HG03159 (cell line): ENCODE data around the gene CELA2B.
"Not testable (repeated sequence)": the region's sequence is repeated elsewhere in the genome, so short reads cannot be mapped to it uniquely, and the experiment has no call there.

Experiments
- ATAC-seq: cut with Tn5 transposase; IDR thresholded peaks from one replicate; pipeline ENCODE4 v1.9.1; 2021; ENCODE audit warnings: mild to moderate bottlenecking, moderate library complexity; ENCODE audit not compliant: unreplicated experiment

Gene CELA2B

DNA sequence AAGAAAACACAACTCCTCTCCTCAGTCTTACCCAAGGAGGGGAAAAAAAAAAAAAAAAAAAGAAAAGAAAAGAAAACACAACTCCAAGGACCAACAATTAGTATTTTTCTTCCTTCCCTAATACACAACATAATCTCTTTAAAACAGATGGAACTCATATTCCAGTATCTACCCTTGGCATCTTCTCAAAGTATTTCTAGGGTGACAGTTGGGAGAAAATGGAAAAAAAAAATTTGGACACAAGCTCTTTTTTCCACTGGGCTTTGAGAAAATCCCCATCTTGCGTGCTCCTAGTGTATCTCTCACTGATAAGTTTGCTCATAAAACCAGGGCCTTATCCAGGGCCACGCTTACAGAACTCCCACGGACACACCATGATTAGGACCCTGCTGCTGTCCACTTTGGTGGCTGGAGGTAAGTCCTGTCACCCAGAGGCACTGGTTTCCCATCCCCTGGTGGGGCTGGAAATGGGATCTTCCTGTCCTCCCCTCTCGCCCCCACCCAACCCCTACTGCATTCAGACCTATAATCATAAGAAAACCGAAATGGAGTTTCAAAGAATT, at the start of gene CELA2B:
CELA2B (plus strand) TSS at position 353 of the 563 bp plus-strand sequence; CDS start at position 375, 22 bp downstream.
- ATAC-seq, result no peak

DNA sequence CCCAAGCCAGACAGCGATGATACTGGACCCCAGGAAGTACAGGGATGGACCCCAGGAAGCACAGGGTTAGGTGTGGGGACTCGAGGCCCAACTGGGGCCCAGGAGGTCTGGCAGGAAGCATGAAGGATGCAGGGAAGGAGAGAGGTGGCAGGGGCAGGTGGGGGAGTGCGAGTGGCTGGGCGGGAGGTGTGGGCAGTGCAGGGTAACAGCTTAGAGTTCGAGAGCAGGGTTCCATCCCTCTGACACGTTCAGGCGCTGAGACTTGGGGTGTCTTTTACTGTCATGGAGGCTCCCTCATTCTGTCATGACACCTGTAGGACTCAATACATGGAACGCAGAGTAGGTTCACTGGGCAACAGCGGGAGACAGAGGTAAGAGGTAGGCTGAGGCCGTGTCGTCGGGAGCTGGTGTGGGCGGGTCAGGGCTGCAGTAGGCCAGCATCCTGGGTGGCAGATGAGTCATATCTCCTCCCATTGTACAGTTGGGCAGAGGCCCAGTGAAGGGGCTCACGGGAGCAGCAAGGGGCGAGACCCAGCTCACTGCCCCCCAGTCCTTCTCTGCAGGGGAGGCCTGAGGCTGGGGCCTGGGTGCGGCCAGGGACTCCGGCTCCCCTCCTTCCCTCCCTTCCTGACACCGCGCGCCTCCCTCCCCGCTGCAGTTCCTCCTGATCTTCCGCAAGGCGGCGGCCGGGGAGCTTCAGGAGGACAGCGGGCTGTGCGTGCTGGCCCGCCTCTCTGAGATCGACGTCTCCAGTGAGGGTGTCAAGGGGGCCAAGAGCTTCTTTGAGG, 49.2 kb upstream of the CELA2B start:
- ATAC-seq, result no peak

GRCh38 chr1:15427280-15427666, 48.6 kb upstream of the CELA2B start:
- ATAC-seq, result no peak

DNA sequence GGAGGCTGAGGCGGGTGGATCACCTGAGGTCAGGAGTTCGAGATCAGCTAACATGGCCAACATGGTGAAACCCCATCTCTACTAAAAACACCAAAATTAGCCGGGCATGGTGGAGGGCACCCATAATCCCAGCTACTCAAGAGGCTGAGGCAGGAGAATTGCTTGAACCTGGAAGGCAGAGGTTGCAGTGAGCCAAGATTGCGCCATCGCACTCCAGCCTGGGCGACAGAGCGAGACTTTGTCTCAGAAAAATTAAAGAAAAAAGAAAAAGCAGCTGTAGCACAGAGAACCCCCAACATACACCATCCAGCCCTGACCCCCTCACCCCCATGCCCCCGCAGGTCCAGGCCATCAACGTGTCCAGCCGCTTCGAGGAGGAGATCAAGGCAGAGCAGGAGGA, 47.7 kb upstream of the CELA2B start:
- ATAC-seq, result not testable (repeated sequence)

GRCh38 chr1:15428815-15429435, 47.0 kb upstream of the CELA2B start:
- ATAC-seq, result no peak

DNA sequence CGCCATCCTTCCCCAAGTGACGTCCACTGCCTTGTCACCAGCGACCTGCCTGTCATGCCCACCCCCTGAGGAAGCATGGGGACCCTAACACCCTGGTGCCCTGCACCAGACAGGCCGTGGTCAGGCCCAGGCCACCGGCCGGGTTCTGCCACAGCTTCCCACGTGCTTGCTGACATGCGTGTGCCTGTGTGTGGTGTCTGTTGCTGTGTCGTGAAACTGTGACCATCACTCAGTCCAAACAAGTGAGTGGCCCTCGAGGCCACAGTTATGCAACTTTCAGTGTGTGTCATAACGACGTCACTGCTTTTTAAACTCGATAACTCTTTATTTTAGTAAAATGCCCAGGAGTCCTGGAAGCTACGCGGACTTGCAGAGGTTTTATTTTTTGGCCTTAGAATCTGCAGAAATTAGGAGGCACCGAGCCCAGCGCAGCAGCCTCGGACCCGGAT, 46.2 kb upstream of the CELA2B start:
- no peak for ATAC-seq

GRCh38 chr1:15430787-15431570, 44.9 kb upstream of the CELA2B start:
- ATAC-seq, result no peak

GRCh38 chr1:15431571-15431948, 44.3 kb upstream of the CELA2B start:
- no peak for ATAC-seq

- no peak for ATAC-seq
Observed at GRCh38 chr1:15432324-15432723, 43.6 kb upstream of the CELA2B start.

- ATAC-seq, result no peak
Observed at GRCh38 chr1:15433471-15433870, 42.4 kb upstream of the CELA2B start.

- ATAC-seq, result not testable (repeated sequence)
Observed at GRCh38 chr1:15434739-15435138, 41.2 kb upstream of the CELA2B start.

GRCh38 chr1:15435239-15436077, 40.4 kb upstream of the CELA2B start:
- ATAC-seq, result no peak

GRCh38 chr1:15436881-15437442, 38.9 kb upstream of the CELA2B start:
- ATAC-seq, result no peak

DNA sequence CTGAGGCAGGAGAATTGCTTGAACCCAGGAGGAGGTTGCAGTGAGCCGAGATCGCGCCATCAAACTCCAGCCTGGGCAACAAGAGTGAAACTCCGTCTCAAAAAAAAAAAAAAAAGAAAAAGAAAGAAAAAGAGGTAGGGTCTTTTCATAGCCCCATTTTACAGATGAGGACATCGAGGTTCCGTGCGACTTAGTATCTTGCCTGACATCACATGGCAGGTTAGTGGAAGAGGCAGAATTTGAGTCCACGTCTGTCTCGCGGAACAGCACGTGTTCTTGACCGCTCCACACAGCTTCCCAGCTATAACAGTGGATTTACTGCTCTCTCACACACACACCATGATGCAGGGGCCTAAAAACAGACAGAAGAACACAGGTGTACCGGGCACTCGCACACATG, 36.6 kb upstream of the CELA2B start:
- no peak for ATAC-seq

DNA sequence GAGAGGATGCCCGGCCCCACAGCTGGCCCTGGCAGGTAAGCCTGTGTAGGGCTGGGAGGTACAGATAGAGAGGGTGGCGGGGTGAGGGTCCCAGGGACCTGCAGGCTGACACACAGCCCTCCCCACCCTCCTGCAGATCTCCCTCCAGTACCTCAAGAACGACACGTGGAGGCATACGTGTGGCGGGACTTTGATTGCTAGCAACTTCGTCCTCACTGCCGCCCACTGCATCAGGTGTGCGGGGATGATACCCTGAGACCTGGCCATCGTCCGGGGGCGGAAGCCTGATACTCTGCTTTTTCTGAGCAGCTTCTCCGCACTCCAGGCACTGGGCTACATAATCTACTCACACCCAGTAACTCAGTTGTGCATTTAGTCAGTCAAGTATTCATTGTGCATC, 35.5 kb upstream of the CELA2B start:
- no peak for ATAC-seq

- ATAC-seq, result no peak
Observed at GRCh38 chr1:15441247-15441646, 34.7 kb upstream of the CELA2B start.

- no peak for ATAC-seq
Observed at GRCh38 chr1:15442119-15442518, 33.8 kb upstream of the CELA2B start.

DNA sequence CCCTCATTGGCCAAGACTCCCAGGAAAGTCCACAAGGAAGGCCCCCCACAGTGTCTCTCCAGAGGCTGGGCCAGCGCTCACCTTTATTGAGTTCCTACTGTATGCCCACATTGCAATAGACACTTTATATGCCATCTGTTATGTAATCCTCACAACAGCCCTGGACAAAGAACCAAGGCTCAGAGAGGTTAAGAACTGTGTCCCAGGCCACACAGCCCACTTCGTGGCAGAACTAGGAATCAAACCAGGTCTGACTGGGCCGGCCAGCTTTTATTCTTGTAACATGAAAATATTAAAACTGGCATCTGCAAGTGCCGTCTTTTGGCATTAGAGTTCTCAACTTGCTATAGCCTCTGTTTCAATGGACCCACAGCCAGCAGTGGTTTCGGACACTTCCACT, 33.1 kb upstream of the CELA2B start:
- ATAC-seq, result no peak

GRCh38 chr1:15443281-15443680, 32.6 kb upstream of the CELA2B start:
- no peak for ATAC-seq
